ENCODE data around the gene HOXB2.

The HOXB2 gene

GRCh38 chr17:48586355-48587258, 41.7 kb upstream of the HOXB2 start:
- peak overlapping the region; percentile 94 for H3K4me3 ChIP-seq (ENCODE audit: low read depth, low read length)
- H3K4me2 ChIP-seq (ENCODE audit: low read length): peak overlapping the region; percentile 98
- no peak for TF ChIP-seq CTCF (IDR thresholded peaks at IDR 0.05)
- no peak overlapping the region for H3K9ac ChIP-seq
- H3K9me3 ChIP-seq (ENCODE audit: control insufficient read depth, low read length): no peaks in the 10 kb centered on the region
- no peaks in the 10 kb centered on the region for H3K36me3 ChIP-seq (ENCODE audit: control insufficient read depth, insufficient read depth, low read length)
- H3K27ac ChIP-seq: no peak overlapping the region
- H3K4me1 ChIP-seq: no peaks in the 10 kb centered on the region
- no peaks in the 10 kb centered on the region for H3K79me2 ChIP-seq
- H2AFZ ChIP-seq: no peak overlapping the region
- H3K27me3 ChIP-seq (ENCODE audit: control insufficient read depth, insufficient read depth, low read length): no peaks in the 10 kb centered on the region

DNA sequence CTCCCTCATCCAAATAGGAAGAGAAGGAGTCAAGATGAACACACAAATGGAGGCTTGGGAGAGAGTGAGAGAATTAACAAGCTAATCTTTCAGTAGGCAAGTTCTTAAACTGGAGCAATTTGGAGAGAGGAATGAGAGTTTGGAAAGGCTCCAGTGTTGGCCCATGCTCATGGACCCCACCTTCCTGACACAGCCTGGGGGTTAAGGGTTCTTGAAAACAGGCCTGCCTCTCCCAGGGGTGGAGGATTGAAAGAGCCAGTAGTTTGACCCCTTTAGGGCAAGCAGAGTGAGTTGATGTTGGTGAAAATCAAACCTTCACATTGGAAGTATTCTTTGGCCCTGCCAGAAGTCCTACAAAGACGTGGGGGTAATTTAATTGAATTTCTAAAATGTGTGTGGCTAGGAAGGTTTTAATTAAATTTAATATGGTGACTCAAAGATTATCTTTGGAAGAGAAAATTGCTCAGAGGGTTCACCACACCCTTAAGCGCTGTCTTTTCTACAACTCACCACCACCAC, 39.4 kb upstream of the HOXB2 start:
- no peaks in the 10 kb centered on the region for H3K27me3 ChIP-seq (ENCODE audit: control insufficient read depth, insufficient read depth, low read length)
- no peak overlapping the region for H2AFZ ChIP-seq
- no peak overlapping the region for H3K27ac ChIP-seq
- no peaks in the 10 kb centered on the region for H3K9me3 ChIP-seq (ENCODE audit: control insufficient read depth, low read length)
- H3K4me2 ChIP-seq (ENCODE audit: low read length): no peak overlapping the region
- H3K4me3 ChIP-seq (ENCODE audit: low read depth, low read length): no peak overlapping the region
- H3K9ac ChIP-seq: no peak overlapping the region
- no peaks in the 10 kb centered on the region for H3K79me2 ChIP-seq
- no peaks in the 10 kb centered on the region for H3K36me3 ChIP-seq (ENCODE audit: control insufficient read depth, insufficient read depth, low read length)
- TF ChIP-seq CTCF (IDR thresholded peaks at IDR 0.05): no peak
- no peaks in the 10 kb centered on the region for H3K4me1 ChIP-seq

GRCh38 chr17:48583708-48584222, 38.9 kb upstream of the HOXB2 start:
- H3K9ac ChIP-seq: no peak overlapping the region
- no peaks in the 10 kb centered on the region for H3K36me3 ChIP-seq (ENCODE audit: control insufficient read depth, insufficient read depth, low read length)
- H3K79me2 ChIP-seq: no peaks in the 10 kb centered on the region
- no peak for TF ChIP-seq CTCF (IDR thresholded peaks at IDR 0.05)
- H3K9me3 ChIP-seq (ENCODE audit: control insufficient read depth, low read length): no peaks in the 10 kb centered on the region
- H3K4me2 ChIP-seq (ENCODE audit: low read length): no peak overlapping the region
- H3K4me1 ChIP-seq: no peaks in the 10 kb centered on the region
- no peak overlapping the region for H3K4me3 ChIP-seq (ENCODE audit: low read depth, low read length)
- no peaks in the 10 kb centered on the region for H3K27me3 ChIP-seq (ENCODE audit: control insufficient read depth, insufficient read depth, low read length)
- H3K27ac ChIP-seq: no peak overlapping the region
- no peak overlapping the region for H2AFZ ChIP-seq

DNA sequence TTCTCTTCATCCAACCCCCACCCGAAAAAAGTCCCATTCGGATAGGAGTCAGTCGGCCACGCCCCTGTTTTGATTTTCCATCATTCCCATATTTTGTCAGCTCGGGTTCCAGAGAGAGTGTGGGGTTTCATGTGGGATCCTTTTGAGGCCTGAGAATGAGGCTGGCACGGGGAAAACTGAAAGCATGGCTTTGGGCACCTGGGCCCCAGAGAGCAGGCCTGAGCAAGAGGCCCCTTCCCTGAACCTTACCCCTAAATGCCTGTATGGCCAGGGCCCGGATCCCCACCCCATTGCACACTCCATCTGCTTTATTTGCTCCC, 37.8 kb upstream of the HOXB2 start:
- Histone ChIP-seq H2AFZ (no peak overlapping the region), H3K9ac (no peak overlapping the region), H3K4me2 (ENCODE audit: low read length) (peak overlapping the region; percentile 77), H3K27me3 (ENCODE audit: control insufficient read depth, insufficient read depth, low read length) (no peaks in the 10 kb centered on the region), H3K36me3 (ENCODE audit: control insufficient read depth, insufficient read depth, low read length) (no peaks in the 10 kb centered on the region), H3K27ac (no peak overlapping the region), H3K79me2 (no peaks in the 10 kb centered on the region), H3K9me3 (ENCODE audit: control insufficient read depth, low read length) (no peaks in the 10 kb centered on the region), H3K4me1 (no peaks in the 10 kb centered on the region), H3K4me3 (ENCODE audit: low read depth, low read length) (peak overlapping the region; percentile 68)
- no peak for TF ChIP-seq CTCF (IDR thresholded peaks at IDR 0.05)

All from parathyroid adenoma (tissue), 2 donors.